Measurements from ENCODE around the gene DUSP10. TPM values are rescaled to one million over a fixed set of nuclear protein-coding genes. Genes with fewer than 3 reads are reported as not detected.

Gene DUSP10
- total and polyA plus RNA-seq, 9 donors, result 0.81 to 8.5 (median 2.0) TPM

DNA sequence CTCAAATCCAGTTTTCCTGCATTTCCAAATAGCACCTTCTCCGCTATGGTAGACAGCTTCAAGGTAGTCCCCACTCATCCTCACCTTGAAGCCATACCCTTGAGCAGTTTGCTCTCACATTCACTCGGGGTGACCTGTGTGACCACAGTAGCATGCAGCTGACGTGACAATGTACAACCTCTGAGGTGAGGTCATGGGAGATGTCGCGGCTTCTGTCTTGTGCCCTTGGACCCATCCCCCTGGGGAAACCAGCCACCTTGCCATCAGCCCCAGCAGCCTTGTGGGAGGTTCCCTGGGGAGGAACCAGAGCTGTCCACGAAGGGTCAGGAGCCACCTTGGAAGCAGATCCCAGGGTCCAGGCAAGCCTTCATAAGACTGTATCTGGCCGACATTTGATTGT, 38.3 kb upstream of the DUSP10 start:
- no peak overlapping the region for H3K27ac ChIP-seq
- 82 to 93% (median 90%) methylated on average over 7 of the region's 7 CpGs for WGBS, 3 donors
- intact Hi-C loops (cut with DNase I), result no loop called here
- no peak overlapping the region for H3K4me3 ChIP-seq
- no peaks in the 10 kb centered on the region for H3K4me1 ChIP-seq (ENCODE audit: insufficient read depth)
- H3K36me3 ChIP-seq, result no peaks in the 10 kb centered on the region
- no peaks in the 10 kb centered on the region for H3K27me3 ChIP-seq
- TF ChIP-seq, protein P1, sequence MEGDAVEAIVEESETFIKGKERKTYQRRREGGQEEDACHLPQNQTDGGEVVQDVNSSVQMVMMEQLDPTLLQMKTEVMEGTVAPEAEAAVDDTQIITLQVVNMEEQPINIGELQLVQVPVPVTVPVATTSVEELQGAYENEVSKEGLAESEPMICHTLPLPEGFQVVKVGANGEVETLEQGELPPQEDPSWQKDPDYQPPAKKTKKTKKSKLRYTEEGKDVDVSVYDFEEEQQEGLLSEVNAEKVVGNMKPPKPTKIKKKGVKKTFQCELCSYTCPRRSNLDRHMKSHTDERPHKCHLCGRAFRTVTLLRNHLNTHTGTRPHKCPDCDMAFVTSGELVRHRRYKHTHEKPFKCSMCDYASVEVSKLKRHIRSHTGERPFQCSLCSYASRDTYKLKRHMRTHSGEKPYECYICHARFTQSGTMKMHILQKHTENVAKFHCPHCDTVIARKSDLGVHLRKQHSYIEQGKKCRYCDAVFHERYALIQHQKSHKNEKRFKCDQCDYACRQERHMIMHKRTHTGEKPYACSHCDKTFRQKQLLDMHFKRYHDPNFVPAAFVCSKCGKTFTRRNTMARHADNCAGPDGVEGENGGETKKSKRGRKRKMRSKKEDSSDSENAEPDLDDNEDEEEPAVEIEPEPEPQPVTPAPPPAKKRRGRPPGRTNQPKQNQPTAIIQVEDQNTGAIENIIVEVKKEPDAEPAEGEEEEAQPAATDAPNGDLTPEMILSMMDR (IDR thresholded peaks at IDR 0.05), result no peak
- TF ChIP-seq EP300 (IDR thresholded peaks at IDR 0.05) (no peak), POLR2A (IDR thresholded peaks at IDR 0.05) (no peak)
- DNase-seq, result no peak
- H3K9me3 ChIP-seq, result no peaks in the 10 kb centered on the region

DNA sequence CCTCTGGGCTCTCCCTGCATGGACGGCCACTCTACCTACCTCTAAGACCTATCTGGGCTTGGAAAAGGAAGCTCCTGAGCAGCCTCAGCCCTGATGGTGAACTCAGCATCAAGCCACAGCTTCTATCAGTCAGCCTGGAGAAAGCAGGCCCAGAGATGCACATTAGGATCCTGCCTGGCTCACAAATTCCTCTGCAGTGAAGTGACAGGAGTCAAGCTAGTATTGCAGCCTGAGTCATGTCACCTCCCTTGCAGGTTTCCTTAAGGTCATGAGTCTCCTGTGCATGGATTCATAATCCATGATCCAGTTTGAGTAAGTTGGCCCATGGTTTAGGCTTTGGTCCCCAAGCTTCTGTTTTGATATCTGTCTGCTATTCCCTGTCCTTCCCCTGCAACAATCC, 37.9 kb upstream of the DUSP10 start:
- TF ChIP-seq, protein P1 (IDR thresholded peaks at IDR 0.05), result no peak
- no peak for TF ChIP-seq POLR2A (IDR thresholded peaks at IDR 0.05)
- TF ChIP-seq EP300 (IDR thresholded peaks at IDR 0.05), result no peak
- no peaks in the 10 kb centered on the region for H3K4me1 ChIP-seq (ENCODE audit: insufficient read depth)
- intact Hi-C loops (cut with DNase I), result no loop called here
- 92 to 100% (median 93%) methylated on average over 1 of the region's 1 CpG for WGBS, 3 donors
- no peak overlapping the region for H3K4me3 ChIP-seq
- H3K27me3 ChIP-seq, result no peaks in the 10 kb centered on the region
- no peak overlapping the region for H3K27ac ChIP-seq
- no peaks in the 10 kb centered on the region for H3K36me3 ChIP-seq
- H3K9me3 ChIP-seq, result no peaks in the 10 kb centered on the region
- DNase-seq, result no peak

DNA sequence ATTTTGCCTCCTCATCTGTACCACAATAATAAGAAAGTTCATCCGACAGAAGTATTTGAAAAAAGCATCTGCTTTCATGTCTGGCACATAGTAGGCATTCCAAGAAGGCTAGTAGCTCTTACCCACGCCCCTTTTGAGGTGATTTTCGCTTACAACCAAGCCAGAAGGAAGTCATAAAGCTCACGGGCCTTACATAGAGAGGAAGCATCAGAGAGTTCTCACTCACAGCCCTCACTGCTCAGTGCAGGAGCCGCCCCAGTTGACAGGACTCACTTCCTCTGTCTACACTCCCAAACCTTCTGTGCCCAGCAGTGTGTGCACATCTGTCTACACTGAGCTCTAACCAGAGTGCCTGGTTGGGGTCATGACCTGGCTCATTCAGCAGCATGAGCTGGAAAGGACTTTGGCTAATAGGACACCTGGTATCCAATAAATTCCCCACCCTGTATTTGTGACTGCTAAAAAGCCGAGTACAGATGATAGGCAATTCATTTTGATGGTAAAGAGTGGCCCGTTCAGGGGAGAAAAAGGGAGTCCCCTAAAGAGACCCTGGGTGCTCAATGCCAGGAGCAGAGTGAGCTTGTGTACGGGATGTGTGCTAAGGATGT, 36.8 kb upstream of the DUSP10 start:
- WGBS, 3 donors, result 81 to 87% (median 82%) methylated on average over 8 of the region's 8 CpGs
- Histone ChIP-seq H3K4me1 (ENCODE audit: insufficient read depth) (no peaks in the 10 kb centered on the region), H3K27me3 (no peaks in the 10 kb centered on the region), H3K4me3 (no peak overlapping the region), H3K27ac (no peak overlapping the region), H3K36me3 (no peaks in the 10 kb centered on the region), H3K9me3 (no peaks in the 10 kb centered on the region)
- intact Hi-C loops (cut with DNase I), result no loop called here
- no peak for TF ChIP-seq POLR2A (IDR thresholded peaks at IDR 0.05)
- TF ChIP-seq, protein P1 (IDR thresholded peaks at IDR 0.05), result no peak
- no peak for DNase-seq

DNA sequence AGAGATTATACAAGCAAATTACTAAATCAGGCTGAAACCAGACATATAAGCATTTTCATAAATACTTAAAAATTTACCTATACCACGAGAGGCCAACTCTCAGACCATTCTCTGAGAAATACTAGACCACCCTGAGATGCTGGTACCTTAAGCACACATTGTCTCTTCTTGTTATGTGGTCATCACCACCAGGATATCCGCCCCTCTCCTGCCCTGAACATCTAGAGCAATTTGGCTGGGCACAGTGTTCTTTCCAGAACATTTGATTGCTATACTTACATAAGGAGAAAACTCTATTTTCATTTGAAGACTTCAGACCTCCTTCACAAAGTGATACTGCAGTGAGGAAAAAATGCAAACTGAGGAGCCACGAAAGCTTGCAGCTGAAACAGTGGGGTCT, 36.2 kb upstream of the DUSP10 start:
- 80 to 92% (median 83%) methylated on average over 3 of the region's 3 CpGs for WGBS, 3 donors
- Histone ChIP-seq H3K9me3 (no peaks in the 10 kb centered on the region), H3K4me3 (no peak overlapping the region), H3K27ac (no peak overlapping the region), H3K4me1 (ENCODE audit: insufficient read depth) (no peaks in the 10 kb centered on the region), H3K36me3 (no peaks in the 10 kb centered on the region), H3K27me3 (no peaks in the 10 kb centered on the region)
- TF ChIP-seq, protein P1 (IDR thresholded peaks at IDR 0.05), result no peak
- TF ChIP-seq EP300 (IDR thresholded peaks at IDR 0.05) (no peak), POLR2A (IDR thresholded peaks at IDR 0.05) (no peak)
- DNase-seq, result no peak
- intact Hi-C loops (cut with DNase I), result no loop called here

Data from ovary (tissue), 9 donors.